GM10266 (cell line): ENCODE measurements around the gene KLHL30.

ENCODE experiments used
- DNase-seq: peaks from one replicate; pipeline ENCODE4 v3.0.0; 2012; ENCODE audit errors: extremely low spot score
- TF ChIP-seq, protein P1 (sequence below): IDR thresholded peaks from 2 replicates; pipeline ENCODE4 v1.5.1; 2012; ENCODE audit warnings: mild to moderate bottlenecking, low read depth; ENCODE audit not compliant: control insufficient read depth, insufficient read depth; ENCODE audit errors: missing control alignments

The KLHL30 gene

DNA sequence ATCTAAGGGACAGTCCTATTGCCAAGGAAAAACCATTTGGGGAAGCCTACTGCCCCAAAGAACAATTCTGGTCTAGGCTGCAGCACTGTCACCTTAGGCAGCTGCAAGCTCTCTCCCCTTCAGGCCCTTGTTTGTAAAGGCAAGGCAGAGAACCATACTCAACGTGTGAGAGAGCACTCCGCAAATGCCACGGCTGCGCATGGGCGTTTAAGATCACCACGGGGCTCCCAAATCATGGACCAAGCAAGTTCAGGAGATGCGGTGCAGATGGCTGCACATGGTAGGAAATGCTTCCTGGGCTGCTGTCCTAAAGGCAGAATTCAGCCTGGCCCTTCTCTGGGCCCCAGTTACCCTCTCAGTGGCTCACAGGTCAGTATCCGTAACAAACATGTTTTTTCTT is 35.8 kb downstream of the KLHL30 start:
- no peak for DNase-seq
- TF ChIP-seq, protein P1, sequence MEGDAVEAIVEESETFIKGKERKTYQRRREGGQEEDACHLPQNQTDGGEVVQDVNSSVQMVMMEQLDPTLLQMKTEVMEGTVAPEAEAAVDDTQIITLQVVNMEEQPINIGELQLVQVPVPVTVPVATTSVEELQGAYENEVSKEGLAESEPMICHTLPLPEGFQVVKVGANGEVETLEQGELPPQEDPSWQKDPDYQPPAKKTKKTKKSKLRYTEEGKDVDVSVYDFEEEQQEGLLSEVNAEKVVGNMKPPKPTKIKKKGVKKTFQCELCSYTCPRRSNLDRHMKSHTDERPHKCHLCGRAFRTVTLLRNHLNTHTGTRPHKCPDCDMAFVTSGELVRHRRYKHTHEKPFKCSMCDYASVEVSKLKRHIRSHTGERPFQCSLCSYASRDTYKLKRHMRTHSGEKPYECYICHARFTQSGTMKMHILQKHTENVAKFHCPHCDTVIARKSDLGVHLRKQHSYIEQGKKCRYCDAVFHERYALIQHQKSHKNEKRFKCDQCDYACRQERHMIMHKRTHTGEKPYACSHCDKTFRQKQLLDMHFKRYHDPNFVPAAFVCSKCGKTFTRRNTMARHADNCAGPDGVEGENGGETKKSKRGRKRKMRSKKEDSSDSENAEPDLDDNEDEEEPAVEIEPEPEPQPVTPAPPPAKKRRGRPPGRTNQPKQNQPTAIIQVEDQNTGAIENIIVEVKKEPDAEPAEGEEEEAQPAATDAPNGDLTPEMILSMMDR: no peak

DNA sequence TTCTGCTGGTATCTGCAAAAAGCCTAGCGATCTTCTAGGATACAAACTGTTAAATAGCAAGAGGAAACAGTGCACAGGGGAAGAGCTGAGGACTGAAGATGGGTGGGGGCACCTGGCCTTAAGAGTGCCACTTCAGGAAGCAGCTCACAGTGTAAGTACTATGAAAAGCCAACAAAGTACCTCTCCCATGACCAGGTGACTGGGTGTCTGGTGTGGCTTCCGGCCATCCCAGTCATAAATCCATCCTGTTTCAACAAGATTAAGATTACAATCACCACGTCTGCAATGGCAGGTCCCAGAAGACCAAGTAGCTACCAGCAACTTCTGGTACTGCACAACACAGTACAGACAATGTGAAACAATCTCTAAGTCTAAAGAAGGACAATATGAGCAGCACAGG is 36.2 kb downstream of the KLHL30 start:
- TF ChIP-seq, protein P1: no peak

DNA sequence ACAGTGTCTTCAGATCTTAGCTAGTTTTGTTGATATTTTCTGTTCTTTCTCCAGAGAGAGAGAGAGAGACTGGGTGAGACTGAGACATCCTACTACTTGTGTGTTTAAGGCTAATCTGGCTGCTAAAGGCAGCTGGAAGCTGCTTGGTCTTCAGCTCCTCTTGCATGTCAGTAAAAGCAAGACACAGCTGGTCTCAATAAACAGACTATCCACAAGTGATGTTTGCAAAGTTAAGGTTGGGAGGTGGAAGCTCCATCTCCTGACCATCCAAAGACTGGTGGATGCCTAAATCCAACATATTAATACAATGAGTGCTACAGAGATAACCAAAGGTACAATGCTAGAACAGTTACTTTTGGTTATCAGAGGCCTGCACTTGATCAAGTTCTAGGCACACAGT is 38.1 kb downstream of the KLHL30 start:
- DNase-seq: no peak
- TF ChIP-seq, protein P1: no peak

More for the DNA sequence above, 36.2 kb downstream of the KLHL30 start:
- no peak for DNase-seq

DNA sequence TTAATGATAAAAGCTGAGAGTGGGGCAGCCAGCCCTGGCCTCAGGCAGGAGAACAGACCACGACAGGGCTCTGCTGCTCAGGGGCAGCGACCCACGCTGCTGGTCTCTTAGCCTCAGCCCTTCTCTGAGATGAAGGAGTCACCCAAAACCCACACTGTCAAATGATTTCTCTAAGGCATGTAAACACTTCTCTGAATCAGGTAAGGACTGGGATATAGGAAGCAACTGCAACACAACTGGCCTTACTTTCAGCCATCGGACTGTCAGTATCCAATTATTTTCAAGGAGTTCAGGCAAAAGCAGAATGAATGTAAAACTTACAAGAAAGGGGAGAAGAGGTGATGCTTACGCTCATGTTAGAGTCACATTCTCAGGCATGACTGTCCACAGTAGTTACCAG is 42.1 kb downstream of the KLHL30 start:
- TF ChIP-seq, protein P1: no peak
- DNase-seq: no peak

DNA sequence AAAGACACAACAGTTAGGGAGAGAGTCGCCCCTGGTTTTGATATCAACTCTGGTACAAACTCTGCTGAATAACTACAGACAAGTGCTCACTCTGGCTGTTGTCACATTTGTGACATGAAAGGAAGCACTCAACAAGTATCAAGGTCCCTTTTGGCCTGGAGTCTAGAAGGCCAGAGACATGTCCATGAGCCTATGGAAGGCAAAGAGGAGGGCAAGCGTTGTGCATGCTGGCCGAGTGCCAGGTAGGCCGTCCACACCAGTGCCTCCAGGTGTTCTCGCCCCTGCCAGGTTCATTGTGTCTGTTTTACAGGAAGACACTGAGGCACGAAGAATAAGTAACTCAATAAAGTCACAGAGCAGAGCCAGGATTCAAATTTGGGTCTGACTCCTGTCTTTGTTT is 43.9 kb downstream of the KLHL30 start:
- TF ChIP-seq, protein P1: no peak
- DNase-seq: no peak

DNA sequence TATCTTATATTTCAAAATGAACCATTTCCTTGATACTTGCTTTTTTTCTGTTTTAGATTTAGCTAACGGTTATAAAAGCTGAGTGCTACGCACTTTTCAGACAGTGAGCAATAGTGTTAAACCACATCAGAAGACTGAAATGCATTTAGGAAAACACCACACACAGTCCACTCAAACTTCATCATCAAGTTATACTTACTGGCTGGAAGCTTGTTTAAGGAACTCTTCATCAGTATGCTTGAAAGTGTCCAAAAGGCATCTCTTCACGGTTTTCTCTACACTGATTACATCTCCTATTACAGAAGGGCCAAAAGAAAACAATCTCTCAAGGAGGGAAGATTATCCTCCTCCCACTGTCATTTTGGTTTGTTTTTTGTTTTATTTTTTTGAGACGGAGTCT is 45.4 kb downstream of the KLHL30 start:
- no peak for DNase-seq
- TF ChIP-seq, protein P1: no peak

DNA sequence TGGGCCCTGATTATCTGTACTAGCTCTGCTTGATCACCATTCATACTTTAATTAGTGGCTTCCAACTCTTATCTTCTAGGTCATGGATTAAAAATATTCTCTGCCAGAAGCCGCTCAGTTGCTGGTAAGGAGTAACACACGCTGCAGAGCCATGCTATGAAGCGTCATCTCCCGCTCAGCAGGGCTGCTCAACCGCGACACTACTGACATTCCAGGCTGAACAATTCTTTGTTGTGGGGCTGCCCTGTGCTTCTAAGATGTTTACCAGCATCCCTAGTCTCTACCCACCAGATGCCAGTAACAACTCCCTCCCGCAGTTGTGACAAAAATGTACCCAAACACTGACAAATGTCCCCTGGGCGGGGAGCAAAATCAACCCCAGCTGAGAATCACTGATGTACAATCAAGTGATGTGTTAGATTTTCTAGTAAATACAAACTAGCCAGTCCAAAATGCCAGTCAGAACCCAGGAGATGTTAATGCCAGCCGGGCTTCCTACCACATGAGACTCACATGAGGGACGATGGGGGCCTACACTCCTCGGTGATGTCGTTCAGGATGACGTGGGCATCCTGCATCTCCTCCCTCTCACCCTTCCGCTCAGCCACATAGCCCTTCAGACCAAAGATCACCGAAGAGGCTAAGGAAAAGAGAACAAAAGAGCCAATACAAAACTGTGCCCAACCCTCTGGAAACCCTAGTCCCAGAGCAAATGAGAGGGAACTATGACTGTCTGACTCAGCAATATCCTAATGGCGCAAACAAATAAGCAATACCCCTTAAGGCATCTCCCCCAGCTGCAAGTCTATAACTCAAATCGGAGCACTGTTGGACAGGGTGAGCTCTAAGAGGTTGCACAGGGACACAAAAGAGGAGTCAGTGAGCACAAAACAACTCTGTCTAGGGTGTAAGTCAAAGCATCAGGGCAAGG is 49.4 kb downstream of the KLHL30 start:
- TF ChIP-seq, protein P1: no peak
- no peak for DNase-seq
